Parathyroid adenoma (tissue), 2 donors: ENCODE measurements around the gene RPS27A.

Experiments used
- H2AFZ ChIP-seq: fragments of 300-600 bp; sonication (generic); one replicate; pipeline ENCODE4 v1.7.0; 2017; ENCODE audit warnings: antibody characterized with exemption, mild to moderate bottlenecking
- H3K27ac ChIP-seq: fragments of 300-600 bp; sonication (generic); one replicate; pipeline ENCODE4 v1.7.0; 2017
- H3K27me3 ChIP-seq: fragments of 300-600 bp; sonication (generic); one replicate; pipeline ENCODE4 v1.7.0; 2017; ENCODE audit warnings: low read length; ENCODE audit not compliant: control insufficient read depth, insufficient read depth
- H3K36me3 ChIP-seq: fragments of 300-600 bp; sonication (generic); one replicate; pipeline ENCODE4 v1.7.0; 2017; ENCODE audit warnings: low read length; ENCODE audit not compliant: control insufficient read depth, insufficient read depth
- H3K4me1 ChIP-seq: fragments of 300-600 bp; sonication (generic); one replicate; pipeline ENCODE4 v1.7.0; 2017; ENCODE audit warnings: control low read depth
- H3K4me2 ChIP-seq: fragments of 300-600 bp; sonication (generic); one replicate; pipeline ENCODE4 v1.7.0; 2017; ENCODE audit warnings: low read length
- H3K4me3 ChIP-seq: fragments of 300-600 bp; sonication (generic); one replicate; pipeline ENCODE4 v1.7.0; 2017; ENCODE audit warnings: low read depth, low read length
- H3K79me2 ChIP-seq: fragments of 300-600 bp; sonication (generic); one replicate; pipeline ENCODE4 v1.7.0; 2017; ENCODE audit warnings: control low read depth
- H3K9ac ChIP-seq: fragments of 300-600 bp; sonication (generic); one replicate; pipeline ENCODE4 v1.7.0; 2017; ENCODE audit warnings: mild to moderate bottlenecking
- H3K9me3 ChIP-seq: fragments of 300-600 bp; sonication (generic); one replicate; pipeline ENCODE4 v1.7.0; 2017; ENCODE audit warnings: low read length; ENCODE audit not compliant: control insufficient read depth
- CTCF ChIP-seq: fragments of 300-600 bp; sonication (generic); IDR thresholded peaks from one replicate; pipeline ENCODE4 v1.7.0; 2017; ENCODE audit warnings: antibody characterized with exemption, mild to moderate bottlenecking
- donor health status: primary hyperparathyroidism.

The RPS27A gene

GRCh38 chr2:55231546-55232083 lies 873 bp upstream of the RPS27A start:
- TF ChIP-seq CTCF, result no peak
- Histone ChIP-seq H3K4me3 (peak overlapping the region; percentile 89), H3K36me3 (no peaks in the 10 kb centered on the region), H3K27ac (peak overlapping the region; percentile 98), H3K4me1 (peaks cover 8% of the 10 kb centered on the region), H3K4me2 (peak overlapping the region; percentile 95), H3K27me3 (no peaks in the 10 kb centered on the region), H3K9me3 (no peaks in the 10 kb centered on the region), H3K9ac (peak overlapping the region; percentile 51), H2AFZ (peak overlapping the region; percentile 96), H3K79me2 (peaks cover 11% of the 10 kb centered on the region)

- no peaks in the 10 kb centered on the region for H3K9me3 ChIP-seq
- no peaks in the 10 kb centered on the region for H3K27me3 ChIP-seq
- peaks cover 8% of the 10 kb centered on the region for H3K4me1 ChIP-seq
- peak overlapping the region; percentile 95 for H3K4me2 ChIP-seq
- H3K79me2 ChIP-seq, result peaks cover 11% of the 10 kb centered on the region
- H2AFZ ChIP-seq, result peak overlapping the region; percentile 96
- TF ChIP-seq CTCF, result no peak
- H3K27ac ChIP-seq, result peak overlapping the region; percentile 98
- H3K4me3 ChIP-seq, result peak overlapping the region; percentile 89
- H3K36me3 ChIP-seq, result peaks cover 2% of the 10 kb centered on the region
- H3K9ac ChIP-seq, result peak overlapping the region; percentile 51
Observed at GRCh38 chr2:55232863-55233657, 572 bp downstream of the RPS27A start.

GRCh38 chr2:55233658-55233940 lies 1.1 kb downstream of the RPS27A start:
- peaks cover 2% of the 10 kb centered on the region for H3K36me3 ChIP-seq
- no peak overlapping the region for H2AFZ ChIP-seq
- H3K9ac ChIP-seq, result no peak overlapping the region
- no peaks in the 10 kb centered on the region for H3K27me3 ChIP-seq
- peak overlapping the region; percentile 98 for H3K27ac ChIP-seq
- H3K4me3 ChIP-seq, result peak overlapping the region; percentile 89
- TF ChIP-seq CTCF, result no peak
- no peaks in the 10 kb centered on the region for H3K9me3 ChIP-seq
- H3K4me2 ChIP-seq, result peak overlapping the region; percentile 95
- peaks cover 11% of the 10 kb centered on the region for H3K79me2 ChIP-seq
- H3K4me1 ChIP-seq, result peaks cover 8% of the 10 kb centered on the region

- Histone ChIP-seq H3K79me2 (peaks cover 9% of the 10 kb centered on the region), H3K9ac (no peak overlapping the region), H3K4me2 (no peak overlapping the region), H3K27me3 (no peaks in the 10 kb centered on the region), H3K36me3 (peaks cover 2% of the 10 kb centered on the region), H2AFZ (no peak overlapping the region), H3K27ac (no peak overlapping the region), H3K4me3 (no peak overlapping the region), H3K4me1 (peaks cover 8% of the 10 kb centered on the region), H3K9me3 (no peaks in the 10 kb centered on the region)
- no peak for TF ChIP-seq CTCF
Observed at GRCh38 chr2:55235724-55236538, 3.4 kb downstream of the RPS27A start.
